GM12873 (cell line): ENCODE results near the gene ARRDC5.

Source experiments
- TF ChIP-seq, protein P1 (sequence below): IDR thresholded peaks from 2 replicates; pipeline ENCODE4 v1.5.1; 2012; ENCODE audit warnings: low read depth, mild to moderate bottlenecking, moderate library complexity, low read length, control low read depth; ENCODE audit not compliant: insufficient read depth; ENCODE audit errors: missing control alignments

ARRDC5 gene

GRCh38 chr19:4879041-4879440, 23.7 kb downstream of the ARRDC5 start:
- TF ChIP-seq, protein P1, sequence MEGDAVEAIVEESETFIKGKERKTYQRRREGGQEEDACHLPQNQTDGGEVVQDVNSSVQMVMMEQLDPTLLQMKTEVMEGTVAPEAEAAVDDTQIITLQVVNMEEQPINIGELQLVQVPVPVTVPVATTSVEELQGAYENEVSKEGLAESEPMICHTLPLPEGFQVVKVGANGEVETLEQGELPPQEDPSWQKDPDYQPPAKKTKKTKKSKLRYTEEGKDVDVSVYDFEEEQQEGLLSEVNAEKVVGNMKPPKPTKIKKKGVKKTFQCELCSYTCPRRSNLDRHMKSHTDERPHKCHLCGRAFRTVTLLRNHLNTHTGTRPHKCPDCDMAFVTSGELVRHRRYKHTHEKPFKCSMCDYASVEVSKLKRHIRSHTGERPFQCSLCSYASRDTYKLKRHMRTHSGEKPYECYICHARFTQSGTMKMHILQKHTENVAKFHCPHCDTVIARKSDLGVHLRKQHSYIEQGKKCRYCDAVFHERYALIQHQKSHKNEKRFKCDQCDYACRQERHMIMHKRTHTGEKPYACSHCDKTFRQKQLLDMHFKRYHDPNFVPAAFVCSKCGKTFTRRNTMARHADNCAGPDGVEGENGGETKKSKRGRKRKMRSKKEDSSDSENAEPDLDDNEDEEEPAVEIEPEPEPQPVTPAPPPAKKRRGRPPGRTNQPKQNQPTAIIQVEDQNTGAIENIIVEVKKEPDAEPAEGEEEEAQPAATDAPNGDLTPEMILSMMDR: no peak

DNA sequence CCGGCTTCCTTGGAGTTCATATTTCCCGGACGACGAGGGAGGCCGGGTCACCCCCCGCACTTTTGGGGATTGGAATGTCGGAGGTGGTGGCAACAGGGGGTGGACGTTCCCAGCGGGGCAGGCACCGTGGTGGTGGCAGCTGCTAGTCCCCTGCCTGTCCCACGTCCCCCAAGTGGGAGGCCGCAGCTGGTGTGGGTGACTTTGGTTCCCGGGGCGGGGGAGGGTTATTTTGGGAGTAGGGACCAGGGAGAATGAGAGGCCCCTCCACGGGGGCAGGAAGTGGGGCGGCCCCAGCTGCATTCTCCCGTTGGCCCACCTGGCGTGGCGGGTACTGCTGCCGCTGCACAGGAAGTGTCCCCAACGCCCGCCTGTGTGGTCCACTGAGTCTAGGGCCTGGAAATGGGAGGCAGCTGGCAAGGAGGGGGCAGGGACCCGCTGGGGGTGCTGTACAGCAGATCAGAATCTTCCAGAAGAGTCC, 24.2 kb downstream of the ARRDC5 start:
- TF ChIP-seq, protein P1: no peak

- TF ChIP-seq, protein P1: no peak
Measured at GRCh38 chr19:4877753-4878490, 24.8 kb downstream of the ARRDC5 start.

DNA sequence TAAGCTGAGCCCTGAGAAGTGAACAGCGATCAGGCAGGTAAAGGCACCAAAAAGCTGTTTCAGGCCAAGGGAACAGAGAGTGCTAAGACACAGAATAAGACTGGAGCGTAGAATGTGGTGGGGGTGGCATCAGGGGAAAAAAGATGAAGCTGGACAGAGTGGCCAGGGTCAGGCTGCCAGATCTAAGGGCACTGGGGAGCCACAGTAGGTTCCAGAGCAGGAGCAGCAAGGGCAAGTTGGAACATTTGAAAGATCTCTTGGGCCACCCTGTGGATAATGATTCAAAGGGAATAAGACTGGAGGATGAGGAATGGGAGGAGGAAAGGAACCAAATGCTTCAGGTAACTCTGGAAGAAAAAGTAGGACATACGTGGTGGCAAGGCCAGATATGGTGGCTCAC, 28.8 kb downstream of the ARRDC5 start:
- TF ChIP-seq, protein P1: no peak

- TF ChIP-seq, protein P1: no peak
Measured at GRCh38 chr19:4871711-4872110, 31.0 kb downstream of the ARRDC5 start.

GRCh38 chr19:4870025-4870700, 32.5 kb downstream of the ARRDC5 start:
- TF ChIP-seq, protein P1: no peak

DNA sequence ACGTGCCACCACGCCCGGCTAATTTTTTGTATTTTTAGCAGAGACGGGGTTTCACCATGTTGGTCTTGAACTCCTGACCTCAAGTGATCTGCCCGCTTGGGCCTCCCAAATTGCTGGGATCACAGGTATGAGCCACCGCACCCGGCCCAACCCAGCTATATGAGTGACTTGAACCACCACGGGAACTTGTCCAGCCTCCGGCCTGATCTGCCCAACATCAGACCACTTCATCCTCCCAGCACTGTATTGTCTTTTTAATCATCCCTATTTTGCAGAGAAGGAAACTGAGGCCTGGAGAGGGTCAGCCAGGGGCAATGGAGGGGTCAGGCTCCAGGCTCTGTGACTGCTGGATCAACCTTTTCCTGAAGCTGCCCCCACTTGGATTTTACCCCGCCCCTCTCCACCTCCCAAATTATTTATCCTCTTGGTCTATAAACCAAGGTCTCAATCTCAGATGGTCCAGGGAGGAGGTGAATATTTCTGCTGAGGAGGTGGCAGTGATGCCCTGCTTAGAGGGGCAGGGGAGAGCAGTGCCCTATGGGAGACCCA, 34.3 kb downstream of the ARRDC5 start:
- TF ChIP-seq, protein P1: no peak
